H9 (cell line): Measurements from ENCODE around the gene LIN54. TPM values are rescaled to one million over a fixed set of nuclear protein-coding genes. Genes with fewer than 3 reads are reported as not detected.

Experiments used
- DNase-seq: peaks from one replicate; pipeline ENCODE4 v3.0.0-alpha.2; 2017
- H2AFZ ChIP-seq: one replicate; pipeline ENCODE4 v1.6.1; 2013; ENCODE audit warnings: mild to moderate bottlenecking, low read length, control low read depth, moderate library complexity
- H2AK5ac ChIP-seq: 2 replicates; pipeline ENCODE4 v1.6.1; 2013; ENCODE audit warnings: low read length, control low read depth, mixed read lengths; ENCODE audit not compliant: insufficient read length
- H2BK120ac ChIP-seq: one replicate; pipeline ENCODE4 v1.6.1; 2013; ENCODE audit warnings: low read depth, mild to moderate bottlenecking, low read length, control low read depth, inconsistent platforms; ENCODE audit not compliant: poor library complexity, severe bottlenecking
- H2BK12ac ChIP-seq: 2 replicates; pipeline ENCODE4 v1.6.1; 2013; ENCODE audit warnings: low read length, control low read depth, mixed read lengths, low read depth; ENCODE audit not compliant: insufficient read length
- H2BK15ac ChIP-seq: 2 replicates; pipeline ENCODE4 v1.6.1; 2013; ENCODE audit warnings: low read depth, low read length, control low read depth
- H2BK20ac ChIP-seq: one replicate; pipeline ENCODE4 v1.6.1; 2013; ENCODE audit warnings: low read depth, mild to moderate bottlenecking, low read length, control low read depth, inconsistent platforms; ENCODE audit not compliant: poor library complexity, severe bottlenecking
- H2BK5ac ChIP-seq: 2 replicates; pipeline ENCODE4 v1.6.1; 2013; ENCODE audit warnings: low read length, control low read depth, mixed read lengths; ENCODE audit not compliant: insufficient read length
- H3K14ac ChIP-seq: 2 replicates; pipeline ENCODE4 v1.6.1; 2013; ENCODE audit warnings: low read length, control low read depth; ENCODE audit not compliant: insufficient read depth
- H3K18ac ChIP-seq: 2 replicates; pipeline ENCODE4 v1.6.1; 2013; ENCODE audit warnings: low read depth, mild to moderate bottlenecking, mixed read lengths, low read length, control low read depth; ENCODE audit not compliant: insufficient read length
- H3K23ac ChIP-seq: 2 replicates; pipeline ENCODE4 v1.6.1; 2013; ENCODE audit warnings: low read length, control low read depth, mixed read lengths, low read depth; ENCODE audit not compliant: insufficient read length
- H3K23me2 ChIP-seq: 2 replicates; pipeline ENCODE4 v1.6.1; 2013; ENCODE audit warnings: low read depth, mild to moderate bottlenecking, mixed read lengths, low read length, control low read depth; ENCODE audit not compliant: insufficient read length, poor library complexity, severe bottlenecking
- H3K27ac ChIP-seq: 2 replicates; pipeline ENCODE4 v1.5.1; 2013; ENCODE audit warnings: low read length, control low read depth, mixed read lengths, low read depth; ENCODE audit not compliant: insufficient read length
- H3K27me3 ChIP-seq: 2 replicates; pipeline ENCODE4 v1.6.1; 2013; ENCODE audit warnings: low read length, control low read depth, inconsistent platforms; ENCODE audit not compliant: insufficient read depth
- H3K4ac ChIP-seq: 2 replicates; pipeline ENCODE4 v1.6.1; 2013; ENCODE audit warnings: low read depth, mild to moderate bottlenecking, control low read depth, inconsistent platforms, low read length, moderate library complexity
- H3K4me1 ChIP-seq: 2 replicates; pipeline ENCODE4 v1.6.1; 2013; ENCODE audit warnings: low read length, control low read depth, inconsistent platforms; ENCODE audit not compliant: insufficient read depth
- H3K4me2 ChIP-seq: 2 replicates; pipeline ENCODE4 v1.6.1; 2013; ENCODE audit warnings: low read length, control low read depth, mixed read lengths; ENCODE audit not compliant: insufficient read length, insufficient read depth
- H3K56ac ChIP-seq: 2 replicates; pipeline ENCODE4 v1.6.1; 2013; ENCODE audit warnings: low read depth, mild to moderate bottlenecking, mixed read lengths, low read length, control low read depth; ENCODE audit not compliant: insufficient read length
- H3K79me1 ChIP-seq: 2 replicates; pipeline ENCODE4 v1.6.1; 2013; ENCODE audit warnings: low read depth, mild to moderate bottlenecking, moderate library complexity, low read length, control low read depth, inconsistent platforms; ENCODE audit not compliant: insufficient read depth, poor library complexity, severe bottlenecking
- H3K79me2 ChIP-seq: 2 replicates; pipeline ENCODE4 v1.6.1; 2013; ENCODE audit warnings: low read length, control low read depth, inconsistent platforms; ENCODE audit not compliant: insufficient read depth
- H3K9ac ChIP-seq: 2 replicates; pipeline ENCODE4 v1.6.1; 2013; ENCODE audit warnings: low read length, control low read depth, mixed read lengths; ENCODE audit not compliant: insufficient read length; ENCODE audit errors: extremely low read depth
- H3K9me3 ChIP-seq: one replicate; pipeline ENCODE4 v1.6.1; 2013; ENCODE audit warnings: low read depth, low read length, inconsistent platforms; ENCODE audit not compliant: control insufficient read depth
- H3T11ph ChIP-seq: one replicate; pipeline ENCODE4 v1.6.1; 2013; ENCODE audit warnings: mild to moderate bottlenecking, low read length, control low read depth, inconsistent platforms
- H4K20me1 ChIP-seq: one replicate; pipeline ENCODE4 v1.6.1; 2013; ENCODE audit not compliant: control insufficient read depth, insufficient read length, insufficient read depth
- H4K5ac ChIP-seq: 2 replicates; pipeline ENCODE4 v1.6.1; 2013; ENCODE audit warnings: low read depth, mild to moderate bottlenecking, mixed read lengths, low read length, control low read depth; ENCODE audit not compliant: insufficient read length
- H4K8ac ChIP-seq: replicated peaks from 2 replicates; pipeline ENCODE4 v1.6.1; 2013; ENCODE audit warnings: low read length, control low read depth, mixed read lengths, low read depth; ENCODE audit not compliant: insufficient read length
- H4K91ac ChIP-seq: 2 replicates; pipeline ENCODE4 v1.6.1; 2013; ENCODE audit warnings: low read depth, mild to moderate bottlenecking, moderate library complexity, mixed read lengths, low read length, control low read depth; ENCODE audit not compliant: insufficient read length
- H3K27ac Mint-ChIP-seq, 3 experiments: 2 replicates in 2 of 3; 3 replicates in 1 of 3; pipeline ENCODE4 v1.8.0; 2020 to 2021; ENCODE audit warnings: mixed read lengths in 3 of 3, mild to moderate bottlenecking in 1 of 3, moderate library complexity in 1 of 3
- H3K27me3 Mint-ChIP-seq: 2 replicates; pipeline ENCODE4 v1.8.0; 2021; ENCODE audit warnings: low read depth, mild to moderate bottlenecking, moderate library complexity, mixed read lengths
- H3K36me3 Mint-ChIP-seq, 3 experiments: 2 replicates in 2 of 3; 3 replicates in 1 of 3; pipeline ENCODE4 v1.8.0; 2020 to 2021; ENCODE audit warnings: low read depth in 3 of 3, mixed read lengths in 3 of 3; ENCODE audit not compliant: insufficient read depth in 1 of 3
- H3K4me1 Mint-ChIP-seq, 2 experiments: 2 replicates each; pipeline ENCODE4 v1.8.0; 2020; ENCODE audit warnings: mixed read lengths in 2 of 2
- H3K4me3 Mint-ChIP-seq, 2 experiments: 2 replicates in 1 of 2; 3 replicates in 1 of 2; pipeline ENCODE4 v1.8.0; 2020 to 2021; ENCODE audit warnings: mild to moderate bottlenecking in 2 of 2, mixed read lengths in 2 of 2, moderate library complexity in 1 of 2
- H3K9me3 Mint-ChIP-seq, 2 experiments: 2 replicates in 1 of 2; 3 replicates in 1 of 2; pipeline ENCODE4 v1.8.0; 2020; ENCODE audit warnings: mild to moderate bottlenecking in 2 of 2, mixed read lengths in 2 of 2, moderate library complexity in 1 of 2
- WGBS: extraction: QIAGEN DNeasy Blood & Tissue Kit; methylation state at CpG from one replicate; pipeline ENCODE4 v1.1.7; 2013; ENCODE audit warnings: missing lambda C conversion rate, low lambda C conversion rate, mixed read lengths; ENCODE audit not compliant: insufficient read length; ENCODE audit errors: extremely low coverage; 5-methylcytosine and 5-hydroxymethylcytosine counted together
- total RNA-seq: library from RNA; stranded (reverse); gene quantifications from 2 replicates; pipeline ENCODE4 v1.2.1, GENCODE V29; 2021
- TF ChIP-seq, protein P1 (sequence below): fragments of 200-600 bp; sonication (generic); conservative IDR thresholded peaks from 3 replicates; pipeline ENCODE4 v1.8.0; 2021; ENCODE audit warnings: antibody characterized with exemption, mild to moderate bottlenecking

LIN54 gene
- total RNA-seq, 1 experiment from 2014 or later, result 16.3 TPM

DNA sequence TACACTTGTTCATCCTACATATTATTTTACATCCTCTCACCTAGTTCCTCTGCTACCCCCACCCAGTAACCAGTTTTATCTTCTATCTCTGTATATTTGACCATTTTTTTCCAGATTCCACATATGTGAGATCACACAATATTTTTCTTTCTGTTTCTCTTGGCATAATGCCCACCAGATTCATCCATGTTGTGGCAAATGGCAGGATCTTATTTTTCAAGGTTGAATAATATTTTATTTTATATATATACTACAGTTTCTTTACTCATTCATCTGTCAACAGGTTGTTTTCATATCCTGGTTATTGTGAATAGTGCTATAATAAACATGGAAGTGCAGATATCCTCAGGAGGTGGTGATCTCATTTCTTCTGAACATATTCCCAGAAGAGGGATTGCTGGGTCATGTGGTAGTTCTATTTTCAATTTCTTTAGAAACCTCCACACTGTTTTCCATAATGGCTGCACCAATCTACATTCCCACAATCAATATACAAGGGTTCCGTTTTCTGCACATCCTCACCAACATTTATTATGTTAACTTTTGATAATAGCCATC lies 61.9 kb downstream of the LIN54 start:
- Histone ChIP-seq H4K8ac (no peak overlapping the region), H2AFZ (no peak overlapping the region), H3K9ac (no peak overlapping the region), H3K79me1 (no peaks in the 10 kb centered on the region), H4K91ac (no peak overlapping the region), H3K27ac (no peak overlapping the region), H2BK20ac (no peak overlapping the region), H2BK5ac (no peak overlapping the region), H3K23me2 (no peaks in the 10 kb centered on the region), H3K4me2 (no peak overlapping the region), H3K56ac (no peak overlapping the region), H3K4ac (no peak overlapping the region), H3K79me2 (no peaks in the 10 kb centered on the region), H3K14ac (no peak overlapping the region), H3K18ac (no peak overlapping the region), H3K23ac (no peak overlapping the region), H2AK5ac (no peak overlapping the region), H3T11ph (no peak overlapping the region), H2BK120ac (no peak overlapping the region), H4K20me1 (no peaks in the 10 kb centered on the region), H3K9me3 (no peaks in the 10 kb centered on the region), H3K4me1 (no peaks in the 10 kb centered on the region), H4K5ac (no peak overlapping the region), H2BK15ac (no peak overlapping the region), H2BK12ac (no peak overlapping the region), H3K27me3 (no peaks in the 10 kb centered on the region)
- WGBS, result no CpG with 5 or more reads among the region's 1 CpG
- no peak overlapping the region for H3K4me3 Mint-ChIP-seq
- no peaks in the 10 kb centered on the region for H3K27me3 Mint-ChIP-seq
- TF ChIP-seq, protein P1, sequence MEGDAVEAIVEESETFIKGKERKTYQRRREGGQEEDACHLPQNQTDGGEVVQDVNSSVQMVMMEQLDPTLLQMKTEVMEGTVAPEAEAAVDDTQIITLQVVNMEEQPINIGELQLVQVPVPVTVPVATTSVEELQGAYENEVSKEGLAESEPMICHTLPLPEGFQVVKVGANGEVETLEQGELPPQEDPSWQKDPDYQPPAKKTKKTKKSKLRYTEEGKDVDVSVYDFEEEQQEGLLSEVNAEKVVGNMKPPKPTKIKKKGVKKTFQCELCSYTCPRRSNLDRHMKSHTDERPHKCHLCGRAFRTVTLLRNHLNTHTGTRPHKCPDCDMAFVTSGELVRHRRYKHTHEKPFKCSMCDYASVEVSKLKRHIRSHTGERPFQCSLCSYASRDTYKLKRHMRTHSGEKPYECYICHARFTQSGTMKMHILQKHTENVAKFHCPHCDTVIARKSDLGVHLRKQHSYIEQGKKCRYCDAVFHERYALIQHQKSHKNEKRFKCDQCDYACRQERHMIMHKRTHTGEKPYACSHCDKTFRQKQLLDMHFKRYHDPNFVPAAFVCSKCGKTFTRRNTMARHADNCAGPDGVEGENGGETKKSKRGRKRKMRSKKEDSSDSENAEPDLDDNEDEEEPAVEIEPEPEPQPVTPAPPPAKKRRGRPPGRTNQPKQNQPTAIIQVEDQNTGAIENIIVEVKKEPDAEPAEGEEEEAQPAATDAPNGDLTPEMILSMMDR, result no peak
- no peaks in the 10 kb centered on the region for H3K9me3 Mint-ChIP-seq
- H3K36me3 Mint-ChIP-seq, result peaks cover 0 to 2% (median 0%) of the 10 kb centered on the region in 3 experiments; a peak in 3 of 7 replicates
- DNase-seq, result no peak
- no peak overlapping the region for H3K27ac Mint-ChIP-seq
- H3K4me1 Mint-ChIP-seq, result no peaks in the 10 kb centered on the region
